Neutrophil (primary cell): ENCODE data around the gene SH3RF3.

Experiments
- H3K27ac ChIP-seq: fragments of 200-600 bp; sonication (generic); 2 replicates; pipeline ENCODE4 v1.5.1; 2016; ENCODE audit warnings: mild to moderate bottlenecking, moderate library complexity
- H3K27me3 ChIP-seq: fragments of 200-600 bp; sonication (generic); 2 replicates; pipeline ENCODE4 v1.6.0; 2016; ENCODE audit warnings: mild to moderate bottlenecking
- H3K36me3 ChIP-seq: fragments of 200-600 bp; sonication (generic); 2 replicates; pipeline ENCODE4 v1.5.1; 2017
- H3K4me1 ChIP-seq, 2 experiments: fragments of 200-600 bp in 1 of 2; sonication (generic) in 1 of 2; 1 replicate in 1 of 2; 2 replicates in 1 of 2; pipeline versions ENCODE4 v1.5.1 to v1.6.1; 2013 to 2016; ENCODE audit warnings: low read depth in 1 of 2, low read length in 1 of 2, mild to moderate bottlenecking in 1 of 2, moderate library complexity in 1 of 2; ENCODE audit not compliant: control insufficient read depth in 1 of 2, insufficient read depth in 1 of 2
- H3K4me3 ChIP-seq, 2 experiments: fragments of 200-600 bp in 1 of 2; sonication (generic) in 1 of 2; 1 replicate in 1 of 2; 2 replicates in 1 of 2; pipeline ENCODE4 v1.5.1; 2013 to 2016; ENCODE audit warnings: low read depth in 1 of 2, low read length in 1 of 2, mild to moderate bottlenecking in 1 of 2, moderate library complexity in 1 of 2
- H3K9me3 ChIP-seq: fragments of 200-600 bp; sonication (generic); 2 replicates; pipeline ENCODE4 v1.5.1; 2016
- TF ChIP-seq, protein P1 (sequence below): fragments of 200-600 bp; sonication (generic); IDR thresholded peaks from 2 replicates; pipeline ENCODE4 v1.5.1; 2016; ENCODE audit warnings: antibody characterized with exemption

The SH3RF3 gene

DNA sequence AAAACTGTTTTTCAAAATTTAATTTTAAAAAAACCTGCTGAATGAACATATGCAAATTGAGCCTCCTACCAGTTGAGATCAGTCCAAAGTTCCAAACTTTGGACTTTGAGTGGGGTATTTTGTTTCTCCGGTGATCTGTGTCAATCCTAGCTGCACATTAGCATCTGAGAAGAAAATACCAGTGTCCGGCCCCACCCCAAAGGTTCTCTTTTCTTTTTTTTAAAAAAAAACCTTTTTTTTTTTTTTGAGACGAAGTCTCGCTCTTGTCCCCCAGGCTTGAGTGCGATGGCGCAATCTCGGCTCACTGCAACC lies 393.0 kb downstream of the SH3RF3 start:
- Histone ChIP-seq H3K36me3 (no peaks in the 10 kb centered on the region), H3K9me3 (no peaks in the 10 kb centered on the region), H3K27ac (no peak overlapping the region), H3K4me1 (no peaks in the 10 kb centered on the region), H3K4me3 (no peak overlapping the region), H3K27me3 (no peaks in the 10 kb centered on the region)
- TF ChIP-seq, protein P1, sequence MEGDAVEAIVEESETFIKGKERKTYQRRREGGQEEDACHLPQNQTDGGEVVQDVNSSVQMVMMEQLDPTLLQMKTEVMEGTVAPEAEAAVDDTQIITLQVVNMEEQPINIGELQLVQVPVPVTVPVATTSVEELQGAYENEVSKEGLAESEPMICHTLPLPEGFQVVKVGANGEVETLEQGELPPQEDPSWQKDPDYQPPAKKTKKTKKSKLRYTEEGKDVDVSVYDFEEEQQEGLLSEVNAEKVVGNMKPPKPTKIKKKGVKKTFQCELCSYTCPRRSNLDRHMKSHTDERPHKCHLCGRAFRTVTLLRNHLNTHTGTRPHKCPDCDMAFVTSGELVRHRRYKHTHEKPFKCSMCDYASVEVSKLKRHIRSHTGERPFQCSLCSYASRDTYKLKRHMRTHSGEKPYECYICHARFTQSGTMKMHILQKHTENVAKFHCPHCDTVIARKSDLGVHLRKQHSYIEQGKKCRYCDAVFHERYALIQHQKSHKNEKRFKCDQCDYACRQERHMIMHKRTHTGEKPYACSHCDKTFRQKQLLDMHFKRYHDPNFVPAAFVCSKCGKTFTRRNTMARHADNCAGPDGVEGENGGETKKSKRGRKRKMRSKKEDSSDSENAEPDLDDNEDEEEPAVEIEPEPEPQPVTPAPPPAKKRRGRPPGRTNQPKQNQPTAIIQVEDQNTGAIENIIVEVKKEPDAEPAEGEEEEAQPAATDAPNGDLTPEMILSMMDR = no peak

DNA sequence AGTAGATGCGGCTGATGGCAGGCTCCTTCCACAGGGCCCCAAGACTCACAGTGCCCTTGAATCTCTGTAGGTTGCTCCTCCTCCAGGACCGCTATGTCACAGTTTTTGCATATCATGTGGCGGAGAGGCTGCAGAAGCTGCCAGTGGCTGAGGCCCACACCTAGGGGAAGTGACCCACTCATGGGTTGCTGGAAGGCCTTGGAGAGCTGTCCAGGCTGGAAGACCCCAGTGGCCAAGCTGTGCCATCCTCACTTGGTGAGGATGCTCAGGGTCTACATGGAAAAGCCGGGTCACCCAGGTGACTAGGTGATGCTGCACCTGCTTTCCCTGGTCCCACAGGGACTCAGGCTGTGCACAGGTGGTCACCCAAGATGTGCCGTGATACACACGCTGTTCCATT lies 394.1 kb downstream of the SH3RF3 start:
- Histone ChIP-seq H3K27ac (no peak overlapping the region), H3K4me1 (no peaks in the 10 kb centered on the region), H3K36me3 (no peaks in the 10 kb centered on the region), H3K9me3 (no peaks in the 10 kb centered on the region), H3K27me3 (no peaks in the 10 kb centered on the region), H3K4me3 (no peak overlapping the region)
- TF ChIP-seq, protein P1 = no peak

- TF ChIP-seq, protein P1 = no peak
- Histone ChIP-seq H3K4me3 (no peak overlapping the region), H3K27me3 (no peaks in the 10 kb centered on the region), H3K27ac (no peak overlapping the region), H3K36me3 (no peaks in the 10 kb centered on the region), H3K4me1 (no peaks in the 10 kb centered on the region), H3K9me3 (no peaks in the 10 kb centered on the region)
These were observed 394.7 kb downstream of the SH3RF3 start for GRCh38 chr2:109523536-109524361.

- no peak overlapping the region for H3K27ac ChIP-seq
- no peaks in the 10 kb centered on the region for H3K36me3 ChIP-seq
- no peaks in the 10 kb centered on the region for H3K27me3 ChIP-seq
- H3K9me3 ChIP-seq = no peaks in the 10 kb centered on the region
- TF ChIP-seq, protein P1 = no peak
- H3K4me1 ChIP-seq = no peaks in the 10 kb centered on the region
- no peak overlapping the region for H3K4me3 ChIP-seq
These were observed 396.8 kb downstream of the SH3RF3 start for GRCh38 chr2:109525836-109526235.

DNA sequence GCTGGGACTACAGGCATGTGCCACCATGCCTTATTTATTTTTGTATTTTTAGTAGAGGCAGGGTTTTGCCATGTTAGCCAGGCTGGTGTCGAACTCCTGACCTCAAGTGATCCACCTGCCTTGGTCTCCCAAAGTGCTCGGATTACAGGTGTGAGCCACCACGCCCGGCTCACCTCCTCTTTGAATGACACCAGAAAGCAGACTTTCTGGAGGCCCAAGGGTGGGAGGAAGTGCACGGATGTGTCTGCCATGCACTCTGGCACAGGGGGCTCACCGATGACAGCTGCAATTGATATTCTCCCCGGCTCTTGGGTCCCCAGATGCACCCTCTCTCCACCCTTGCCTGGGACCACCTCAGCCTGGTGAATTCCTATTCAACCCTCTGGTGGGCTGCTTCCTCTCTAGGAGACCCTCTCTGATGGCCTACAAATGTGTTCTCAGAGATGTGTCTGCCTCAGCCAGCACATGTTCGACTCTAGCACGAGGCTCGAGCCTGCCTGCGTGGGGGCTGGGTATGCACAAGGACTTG lies 397.5 kb downstream of the SH3RF3 start:
- Histone ChIP-seq H3K4me1 (no peaks in the 10 kb centered on the region), H3K4me3 (no peak overlapping the region), H3K36me3 (no peaks in the 10 kb centered on the region), H3K27ac (no peak overlapping the region), H3K27me3 (no peaks in the 10 kb centered on the region), H3K9me3 (no peaks in the 10 kb centered on the region)
- TF ChIP-seq, protein P1 = no peak
